Fibroblast of skin of scalp (primary cell): ENCODE measurements around the gene VPS25. TPM values are rescaled to one million over a fixed set of nuclear protein-coding genes. Genes with fewer than 3 reads are reported as not detected.
"Not testable (repeated sequence)": the region's sequence is repeated elsewhere in the genome, so short reads cannot be mapped to it uniquely, and the experiment has no call there.

Source experiments
- DNase-seq: peaks from one replicate; pipeline ENCODE4 v3.0.0-alpha.2; 2013
- polyA plus RNA-seq, 2 experiments: library from polyadenylated mRNA; unstranded; fragments of 120-200 nt; gene quantifications; one replicate each; pipeline ENCODE4 v1.2.1, GENCODE V29; 2013; ENCODE audit not compliant: insufficient read length in 2 of 2

VPS25 gene
- 60.9 TPM for polyA plus RNA-seq (2013, experiment 1 of 2; ENCODE audit: insufficient read length)
- 55.2 TPM for polyA plus RNA-seq (2013, experiment 2 of 2; ENCODE audit: insufficient read length)

GRCh38 chr17:42773290-42774035 lies at the start of gene VPS25:
Gene VPS25 (plus strand): TSS chr17:42773449. CDS start chr17:42773476, 27 bp downstream.
- peak; percentile 89 for DNase-seq

GRCh38 chr17:42723636-42724035 lies 49.6 kb upstream of the VPS25 start:
- DNase-seq = no peak

- DNase-seq = no peak
Measured at GRCh38 chr17:42725143-42725542, 48.1 kb upstream of the VPS25 start.

GRCh38 chr17:42740699-42741098 lies 32.5 kb upstream of the VPS25 start:
- DNase-seq = no peak

- not testable (repeated sequence) for DNase-seq
Measured at GRCh38 chr17:42742916-42743315, 30.3 kb upstream of the VPS25 start.

- DNase-seq = no peak
Measured at GRCh38 chr17:42743595-42744282, 29.5 kb upstream of the VPS25 start.

- peak; percentile 45 for DNase-seq
Measured at GRCh38 chr17:42744283-42744805, 28.9 kb upstream of the VPS25 start.

- peak; percentile 92 for DNase-seq
Measured at GRCh38 chr17:42744806-42745617, 28.2 kb upstream of the VPS25 start, which contains the start of gene EZH1. Gene EZH1 (minus strand): TSS chr17:42745040. CDS start chr17:42728941, 16,099 bp downstream.

GRCh38 chr17:42748202-42748907 lies 24.9 kb upstream of the VPS25 start:
- DNase-seq = no peak

- no peak for DNase-seq
Measured at GRCh38 chr17:42748908-42749798, 24.1 kb upstream of the VPS25 start.

- no peak for DNase-seq
Measured at GRCh38 chr17:42750739-42751344, 22.4 kb upstream of the VPS25 start.

GRCh38 chr17:42751628-42752027 lies 21.6 kb upstream of the VPS25 start:
- DNase-seq = peak; percentile 27

- DNase-seq = no peak
Measured at GRCh38 chr17:42754782-42755181, 18.5 kb upstream of the VPS25 start.

- no peak for DNase-seq
Measured at GRCh38 chr17:42759982-42760651, 13.1 kb upstream of the VPS25 start.

GRCh38 chr17:42760652-42761581 lies 12.3 kb upstream of the VPS25 start, which contains the start of gene RAMP2:
Gene RAMP2 (plus strand): TSS chr17:42761227. CDS start chr17:42761262, 35 bp downstream.
- no peak for DNase-seq

- DNase-seq = no peak
Measured at GRCh38 chr17:42761638-42762037, 11.6 kb upstream of the VPS25 start.

GRCh38 chr17:42766124-42766523 lies 7.1 kb upstream of the VPS25 start:
- DNase-seq = no peak

GRCh38 chr17:42767512-42767911 lies 5.7 kb upstream of the VPS25 start:
- no peak for DNase-seq
